Mesendoderm (in vitro differentiated cells): ENCODE results near the gene PEMT.
A peak's percentile ranks its signal among the peaks of the same experiment; 100 is the strongest.

ENCODE experiments used
- DNase-seq: peaks from one replicate; pipeline ENCODE4 v3.0.0; 2013
- H2AK5ac ChIP-seq: 2 replicates; pipeline ENCODE4 v1.6.1; 2013; ENCODE audit warnings: low read length, inconsistent platforms
- H2BK120ac ChIP-seq: 2 replicates; pipeline ENCODE4 v1.6.1; 2013; ENCODE audit warnings: low read depth, mild to moderate bottlenecking, low read length, moderate library complexity, mixed read lengths
- H2BK15ac ChIP-seq: replicated peaks from 2 replicates; pipeline ENCODE4 v1.6.1; 2013; ENCODE audit warnings: low read depth, mild to moderate bottlenecking, moderate library complexity
- H2BK5ac ChIP-seq: 2 replicates; pipeline ENCODE4 v1.6.1; 2013; ENCODE audit warnings: low read length, inconsistent platforms
- H3K18ac ChIP-seq: 2 replicates; pipeline ENCODE4 v1.6.1; 2013; ENCODE audit warnings: mild to moderate bottlenecking, low read length, mixed read lengths
- H3K23ac ChIP-seq: one replicate; pipeline ENCODE4 v1.6.1; 2013; ENCODE audit warnings: low read length
- H3K27ac ChIP-seq: 2 replicates; pipeline ENCODE4 v1.5.1; 2013; ENCODE audit warnings: low read depth, mild to moderate bottlenecking, inconsistent platforms, low read length, moderate library complexity
- H3K27me3 ChIP-seq: 2 replicates; pipeline ENCODE4 v1.6.1; 2013; ENCODE audit warnings: low read length, control low read depth, mild to moderate bottlenecking, inconsistent platforms; ENCODE audit not compliant: insufficient read depth, poor library complexity
- H3K36me3 ChIP-seq: 2 replicates; pipeline ENCODE4 v1.6.1; 2013; ENCODE audit warnings: low read length, inconsistent platforms; ENCODE audit not compliant: control insufficient read depth, insufficient read depth
- H3K4ac ChIP-seq: one replicate; pipeline ENCODE4 v1.6.1; 2013; ENCODE audit warnings: low read depth, mild to moderate bottlenecking, low read length, moderate library complexity
- H3K4me1 ChIP-seq: 2 replicates; pipeline ENCODE4 v1.6.1; 2013; ENCODE audit warnings: low read depth, low read length, inconsistent platforms; ENCODE audit not compliant: control insufficient read depth
- H3K4me2 ChIP-seq: 2 replicates; pipeline ENCODE4 v1.6.1; 2013; ENCODE audit warnings: low read length
- H3K4me3 ChIP-seq: 2 replicates; pipeline ENCODE4 v1.5.1; 2013; ENCODE audit warnings: mild to moderate bottlenecking, low read length
- H3K56ac ChIP-seq: one replicate; pipeline ENCODE4 v1.6.1; 2013; ENCODE audit warnings: low read length
- H3K79me1 ChIP-seq: 2 replicates; pipeline ENCODE4 v1.6.1; 2013; ENCODE audit warnings: low read length, inconsistent platforms
- H3K79me2 ChIP-seq: 2 replicates; pipeline ENCODE4 v1.6.1; 2013; ENCODE audit warnings: mild to moderate bottlenecking, low read length; ENCODE audit not compliant: control insufficient read depth, insufficient read depth
- H3K9ac ChIP-seq: 2 replicates; pipeline ENCODE4 v1.6.1; 2013; ENCODE audit warnings: low read length, inconsistent platforms
- H4K5ac ChIP-seq: one replicate; pipeline ENCODE4 v1.6.1; 2013; ENCODE audit warnings: low read length
- H4K8ac ChIP-seq: one replicate; pipeline ENCODE4 v1.6.1; 2013; ENCODE audit warnings: low read depth, mild to moderate bottlenecking, control low read depth, low read length, moderate library complexity
- WGBS: extraction: QIAGEN DNeasy Blood & Tissue Kit; methylation state at CpG from one replicate; pipeline ENCODE4 v1.1.7; 2013; ENCODE audit warnings: low lambda C conversion rate, missing lambda C conversion rate; ENCODE audit not compliant: insufficient coverage; ENCODE audit errors: extremely low coverage; 5-methylcytosine and 5-hydroxymethylcytosine counted together

The PEMT gene

DNA sequence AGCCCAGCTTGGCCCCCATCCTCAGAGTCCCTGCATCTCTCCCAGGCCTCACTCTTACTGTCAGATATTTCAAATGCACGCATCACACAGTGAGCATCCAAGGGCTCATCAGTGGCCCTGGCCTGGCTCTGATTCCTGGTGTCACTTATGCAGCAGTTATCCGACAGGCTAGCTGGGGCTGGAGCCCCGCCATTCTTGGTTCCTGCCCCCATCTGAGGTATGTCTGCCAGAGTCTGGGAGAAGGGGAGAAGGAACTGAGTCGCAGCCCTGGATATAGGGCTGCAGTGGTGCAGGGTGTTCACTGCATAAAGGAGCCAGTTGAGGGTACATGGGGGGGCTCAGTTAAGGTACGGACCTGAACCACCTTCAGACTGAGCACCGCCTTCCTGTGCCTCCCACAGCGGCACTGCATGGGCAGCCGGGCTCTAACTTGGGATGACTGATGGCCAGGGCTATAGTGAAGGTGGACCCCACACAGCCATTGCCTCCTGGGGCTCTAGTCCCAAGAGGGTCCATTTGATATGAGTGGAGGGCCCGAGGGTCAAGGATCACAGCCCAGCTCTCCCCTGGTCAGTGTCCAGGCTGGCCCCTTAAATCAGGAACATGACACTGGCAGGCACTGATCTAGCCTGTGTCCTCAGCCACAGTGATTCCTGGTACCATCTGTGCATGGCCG is 93.5 kb downstream of the PEMT start:
- Histone ChIP-seq H4K5ac (no peak overlapping the region), H2AK5ac (no peak overlapping the region), H3K4me2 (no peak overlapping the region)

DNA sequence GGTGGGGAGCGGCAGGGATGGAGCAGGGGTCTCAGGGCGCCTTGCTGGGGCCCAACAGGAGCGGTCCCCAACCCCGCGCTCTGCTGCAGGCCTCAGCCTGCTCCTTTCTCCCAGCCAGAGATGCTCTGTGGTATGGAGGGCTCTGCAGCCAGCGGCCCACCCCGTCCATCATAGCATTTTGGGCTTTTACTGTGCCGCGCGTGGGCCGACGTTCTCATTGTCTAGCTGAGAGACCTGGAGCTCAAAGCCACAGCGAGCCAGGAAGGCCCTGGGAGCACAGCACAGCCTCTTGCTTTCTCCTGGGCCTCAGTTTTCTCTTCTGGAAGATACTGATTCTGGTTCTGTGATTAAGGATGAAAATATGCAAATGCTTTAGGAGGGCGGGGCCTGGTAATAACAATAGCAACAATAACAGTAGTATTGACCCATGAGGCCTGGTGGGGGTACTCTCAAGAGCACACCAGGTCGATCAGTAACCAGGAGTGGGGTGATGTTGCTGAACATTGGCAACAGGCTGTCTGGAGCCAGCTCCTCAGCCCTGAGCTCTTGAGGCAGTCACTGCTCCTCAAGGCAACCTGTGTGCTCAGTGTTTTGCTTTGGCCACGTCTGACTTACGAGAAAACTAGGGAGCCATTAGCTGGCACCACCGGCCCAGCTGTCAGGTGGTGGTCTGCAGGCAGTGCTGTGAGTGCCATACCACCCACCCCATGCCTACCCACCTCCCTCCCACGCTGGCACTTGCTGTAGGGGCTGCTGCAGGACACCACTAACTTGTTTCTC is 94.3 kb downstream of the PEMT start:
- Histone ChIP-seq H2BK120ac (no peak overlapping the region), H3K4me3 (no peak overlapping the region), H2BK5ac (no peak overlapping the region), H3K79me1 (no peaks in the 10 kb centered on the region), H2AK5ac (no peak overlapping the region), H3K18ac (no peak overlapping the region), H4K8ac (no peak overlapping the region), H3K23ac (no peak overlapping the region), H3K27me3 (no peaks in the 10 kb centered on the region), H3K4me1 (peaks cover 2% of the 10 kb centered on the region), H2BK15ac (no peak overlapping the region), H3K79me2 (no peaks in the 10 kb centered on the region), H3K4me2 (peak overlapping the region; percentile 43), H3K27ac (no peak overlapping the region), H4K5ac (no peak overlapping the region), H3K4ac (no peak overlapping the region), H3K56ac (peak overlapping the region; percentile 56), H3K36me3 (no peaks in the 10 kb centered on the region), H3K9ac (peak overlapping the region; percentile 4)
- WGBS: no CpG with 5 or more reads among the region's 19 CpGs
- DNase-seq: no peak

More for the DNA sequence above, 93.5 kb downstream of the PEMT start:
- Histone ChIP-seq H3K4me1 (peaks cover 2% of the 10 kb centered on the region), H3K79me1 (no peaks in the 10 kb centered on the region), H3K4ac (no peak overlapping the region), H3K27ac (no peak overlapping the region), H2BK120ac (no peak overlapping the region), H3K23ac (no peak overlapping the region), H3K36me3 (no peaks in the 10 kb centered on the region), H2BK15ac (no peak overlapping the region), H3K4me3 (no peak overlapping the region), H3K18ac (no peak overlapping the region), H3K56ac (no peak overlapping the region), H3K79me2 (no peaks in the 10 kb centered on the region), H2BK5ac (no peak overlapping the region), H4K8ac (no peak overlapping the region), H3K9ac (no peak overlapping the region), H3K27me3 (no peaks in the 10 kb centered on the region)
- no peak for DNase-seq
- no CpG with 5 or more reads among the region's 10 CpGs for WGBS

DNA sequence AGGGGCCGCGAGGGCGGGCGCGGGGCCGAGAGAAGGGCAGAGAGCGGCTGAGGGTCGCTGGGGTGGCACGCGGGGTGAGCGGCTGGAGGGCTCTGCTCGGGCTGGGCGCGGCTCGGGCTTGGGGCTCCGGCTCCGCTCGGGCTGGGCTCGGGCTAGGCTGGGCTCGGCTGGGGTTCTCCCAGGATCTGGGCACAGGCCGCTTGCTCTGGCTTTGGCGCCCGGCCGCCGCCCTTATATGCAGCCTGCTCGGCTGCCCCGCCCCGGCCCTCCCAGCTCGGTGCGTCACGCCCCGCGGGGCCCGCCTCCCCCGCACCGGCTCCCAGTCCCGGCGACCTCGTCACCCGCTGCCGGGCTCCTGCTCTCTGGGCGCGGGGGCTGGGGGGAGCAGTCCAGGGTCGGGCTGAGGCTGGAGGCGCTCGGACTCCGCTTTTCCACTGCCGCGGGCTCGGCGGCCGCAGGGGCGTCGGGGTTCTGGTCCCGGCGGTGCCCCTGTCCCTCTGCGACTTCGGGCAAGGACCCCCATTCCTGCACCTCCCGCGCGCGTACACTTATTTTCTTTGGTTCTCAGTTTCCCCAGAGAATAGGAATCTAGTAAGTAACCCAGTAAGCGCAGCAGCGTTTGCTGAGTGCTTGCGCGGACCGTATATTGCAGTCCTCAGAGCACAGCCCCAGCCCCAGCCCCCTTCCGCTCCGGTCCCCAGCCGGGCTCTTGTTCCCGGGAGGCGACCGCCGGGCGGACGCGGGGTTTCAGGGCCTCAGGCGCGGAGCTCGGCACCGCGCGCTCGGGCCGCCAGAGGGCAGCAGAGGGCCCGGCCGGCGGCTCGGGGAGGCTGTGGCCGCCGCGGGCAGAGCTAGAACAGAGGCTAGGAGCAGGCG is 95.1 kb downstream of the PEMT start, which contains the start of gene RASD1:
Gene RASD1, minus strand, starts transcription at position 207 of the 876 bp plus-strand sequence. CDS start 214 bp downstream, outside the sequence.
- H3K56ac ChIP-seq: peak within 1 kb of the TSS; percentile 86
- H3K23ac ChIP-seq: peak within 1 kb of the TSS; percentile 38
- H3K79me1 ChIP-seq: no peaks in the 10 kb centered on the region
- peak within 1 kb of the TSS; percentile 82 for H3K4me2 ChIP-seq
- H3K4ac ChIP-seq: no peak within 1 kb of the TSS
- peak within 1 kb of the TSS; percentile 79 for H3K9ac ChIP-seq
- no peaks in the 10 kb centered on the region for H3K36me3 ChIP-seq
- H2BK5ac ChIP-seq: no peak within 1 kb of the TSS
- H3K79me2 ChIP-seq: no peaks in the 10 kb centered on the region
- no peak within 1 kb of the TSS for H2BK15ac ChIP-seq
- H4K5ac ChIP-seq: no peak within 1 kb of the TSS
- no peaks in the 10 kb centered on the region for H3K27me3 ChIP-seq
- peak; percentile 87 for DNase-seq
- no peak within 1 kb of the TSS for H4K8ac ChIP-seq
- H3K4me1 ChIP-seq: peaks cover 2% of the 10 kb centered on the region
- H3K4me3 ChIP-seq: peak within 1 kb of the TSS; percentile 59
- no CpG with 5 or more reads among the region's 93 CpGs for WGBS
- no peak within 1 kb of the TSS for H3K18ac ChIP-seq
- no peak within 1 kb of the TSS for H3K27ac ChIP-seq
- no peak within 1 kb of the TSS for H2AK5ac ChIP-seq
- H2BK120ac ChIP-seq: no peak within 1 kb of the TSS

DNA sequence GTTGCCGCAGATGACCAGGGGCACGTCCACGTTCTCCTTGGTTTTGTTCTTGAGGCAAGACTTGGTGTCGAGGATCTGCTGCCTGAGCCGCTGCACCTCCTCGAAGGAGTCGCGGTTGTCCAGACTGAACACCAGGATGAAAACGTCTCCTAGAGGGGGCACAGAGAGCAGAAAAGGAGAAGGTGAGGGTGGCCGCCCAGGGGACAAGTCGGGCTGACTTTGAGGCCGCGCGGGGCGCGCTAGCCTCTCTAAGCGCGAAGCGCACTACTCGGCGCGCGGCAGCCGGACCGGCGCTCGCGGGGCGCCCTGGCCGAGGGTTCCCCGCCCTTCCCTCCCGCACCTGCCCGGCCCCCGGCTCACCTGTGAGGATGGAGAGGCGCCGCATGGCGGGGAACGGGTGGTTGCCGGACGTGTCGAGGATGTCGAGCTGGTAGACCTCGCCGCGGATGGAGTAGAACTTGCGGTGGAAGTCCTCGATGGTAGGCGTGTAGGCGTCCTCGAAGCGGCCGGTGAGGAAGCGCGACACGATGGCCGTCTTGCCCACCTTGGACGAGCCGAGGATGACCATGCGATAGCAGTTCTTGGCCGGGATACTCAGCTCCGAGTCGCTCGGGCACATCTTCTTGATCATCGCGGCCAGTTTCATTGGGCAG is 95.8 kb downstream of the PEMT start:
- no CpG with 5 or more reads among the region's 65 CpGs for WGBS
- Histone ChIP-seq H3K4me2 (peak overlapping the region; percentile 56), H2BK5ac (no peak overlapping the region), H3K4ac (no peak overlapping the region), H3K79me2 (no peaks in the 10 kb centered on the region), H3K27ac (no peak overlapping the region), H4K8ac (no peak overlapping the region), H3K56ac (peak overlapping the region; percentile 86), H3K23ac (no peak overlapping the region), H2AK5ac (no peak overlapping the region), H4K5ac (no peak overlapping the region), H3K4me3 (no peak overlapping the region), H3K36me3 (no peaks in the 10 kb centered on the region), H2BK15ac (no peak overlapping the region), H3K4me1 (peaks cover 2% of the 10 kb centered on the region), H3K18ac (no peak overlapping the region), H3K79me1 (no peaks in the 10 kb centered on the region), H3K9ac (peak overlapping the region; percentile 56), H3K27me3 (no peaks in the 10 kb centered on the region), H2BK120ac (no peak overlapping the region)
- DNase-seq: peak; percentile 37

DNA sequence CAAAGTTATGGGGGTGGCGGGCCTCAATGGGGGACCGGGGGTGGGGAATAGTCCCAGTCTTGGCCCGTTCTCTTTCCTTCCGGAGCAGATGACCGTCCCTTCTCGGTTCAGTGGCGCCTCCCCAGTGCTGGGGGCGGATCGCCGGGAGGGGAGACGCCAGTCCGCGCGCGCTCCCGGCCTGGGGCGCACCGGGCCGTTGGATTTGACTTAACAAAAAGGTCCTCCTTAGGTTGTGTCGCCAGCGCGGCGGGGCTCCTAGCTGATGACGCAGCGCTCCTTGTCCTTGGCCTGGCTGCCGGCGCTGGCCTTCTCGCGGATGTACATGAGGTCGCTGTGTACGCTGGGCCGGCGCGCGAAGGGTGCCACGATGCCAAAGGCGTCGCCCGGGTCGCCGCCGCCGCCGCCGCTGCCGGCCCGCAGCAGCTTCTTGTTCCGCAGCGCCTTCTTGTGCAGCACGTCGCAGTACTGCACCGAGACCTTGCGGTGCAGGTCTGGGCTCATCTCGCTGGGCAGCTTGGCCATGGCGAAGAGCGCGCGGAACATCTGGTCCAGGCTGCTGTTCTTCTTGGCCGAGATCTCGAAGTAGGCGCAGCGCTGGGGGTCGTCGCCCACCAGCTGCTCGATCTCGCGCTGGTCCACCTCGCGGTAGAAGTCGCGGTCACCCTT is 96.5 kb downstream of the PEMT start:
- H4K8ac ChIP-seq: no peak overlapping the region
- no peak overlapping the region for H2BK15ac ChIP-seq
- H3K4me2 ChIP-seq: peak overlapping the region; percentile 20
- H4K5ac ChIP-seq: no peak overlapping the region
- H3K27ac ChIP-seq: no peak overlapping the region
- H3K4ac ChIP-seq: no peak overlapping the region
- H3K27me3 ChIP-seq: no peaks in the 10 kb centered on the region
- peak overlapping the region; percentile 42 for H3K56ac ChIP-seq
- H3K9ac ChIP-seq: peak overlapping the region; percentile 54
- H2AK5ac ChIP-seq: no peak overlapping the region
- H3K4me3 ChIP-seq: no peak overlapping the region
- no peak overlapping the region for H2BK120ac ChIP-seq
- no CpG with 5 or more reads among the region's 71 CpGs for WGBS
- H3K79me2 ChIP-seq: no peaks in the 10 kb centered on the region
- H3K23ac ChIP-seq: no peak overlapping the region
- H2BK5ac ChIP-seq: no peak overlapping the region
- DNase-seq: peak; percentile 87
- peak overlapping the region; percentile 9 for H3K18ac ChIP-seq
- no peaks in the 10 kb centered on the region for H3K79me1 ChIP-seq
- H3K36me3 ChIP-seq: no peaks in the 10 kb centered on the region
- peaks cover 2% of the 10 kb centered on the region for H3K4me1 ChIP-seq
